Uterus (tissue), 2 donors: ENCODE data around the gene FABP6.

Source experiments
- CTCF ChIP-seq, 4 experiments: fragments of 200-600 bp in 2 of 4; fragments of 450-650 bp in 2 of 4; sonication (generic) in 2 of 4; IDR thresholded peaks; one replicate each; pipeline ENCODE4 v1.5.1; 2016 to 2019; ENCODE audit warnings: antibody characterized with exemption in 4 of 4, mild to moderate bottlenecking in 2 of 4, moderate library complexity in 1 of 4
- POLR2A ChIP-seq, 2 donors: fragments of 450-650 bp; IDR thresholded peaks; one replicate each; pipeline ENCODE4 v1.6.1; 2016; ENCODE audit warnings: antibody characterized with exemption in 2 of 2, mild to moderate bottlenecking in 1 of 2, moderate library complexity in 1 of 2

- TF ChIP-seq CTCF (IDR thresholded peaks at IDR 0.05) (no peak), POLR2A (IDR thresholded peaks at IDR 0.05) (no peak)
Observed at GRCh38 chr5:160254706-160255105, 25.4 kb downstream of the FABP6 start.
